ENCODE measurements around the gene PACSIN1. TPM values are rescaled to one million over a fixed set of nuclear protein-coding genes. Genes with fewer than 3 reads are reported as not detected.

The PACSIN1 gene
- total RNA-seq, 1 experiment from 2014 or later: not detected

- H3K9me3 ChIP-seq (replicated peaks): no peaks in the 10 kb centered on the region
- no peak overlapping the region for H3K27ac ChIP-seq
- H3K36me3 ChIP-seq: no peaks in the 10 kb centered on the region
- no peak overlapping the region for H3K4me3 ChIP-seq
- no peaks in the 10 kb centered on the region for H3K4me1 ChIP-seq
- no peak for DNase-seq
- H3K27me3 ChIP-seq: 0 out of 2 replicates have a peak, but pooled peaks cover 3% of the 10 kb centered on the region
These were observed 102.7 kb downstream of the PACSIN1 start for GRCh38 chr6:34568341-34569201.

- DNase-seq: no peak
- Histone ChIP-seq H3K27me3 (0 out of 2 replicates have a peak, but pooled peaks cover 3% of the 10 kb centered on the region), H3K9me3 (replicated peaks) (no peaks in the 10 kb centered on the region), H3K27ac (no peak overlapping the region), H3K4me3 (no peak overlapping the region), H3K4me1 (no peaks in the 10 kb centered on the region), H3K36me3 (no peaks in the 10 kb centered on the region)
These were observed 103.6 kb downstream of the PACSIN1 start for GRCh38 chr6:34569361-34569973.

GRCh38 chr6:34570066-34570833, 104.4 kb downstream of the PACSIN1 start:
- 0 out of 2 replicates have a peak, but pooled peaks cover 2% of the 10 kb centered on the region for H3K27me3 ChIP-seq
- DNase-seq: no peak

GRCh38 chr6:34571388-34571787, 105.5 kb downstream of the PACSIN1 start:
- Histone ChIP-seq H3K27me3 (no peaks in the 10 kb centered on the region), H3K4me3 (no peak overlapping the region), H3K4me1 (no peaks in the 10 kb centered on the region), H3K27ac (no peak overlapping the region), H3K36me3 (no peaks in the 10 kb centered on the region), H3K9me3 (replicated peaks) (no peaks in the 10 kb centered on the region)
- no peak for DNase-seq

More at GRCh38 chr6:34570066-34570833, 104.4 kb downstream of the PACSIN1 start:
- H3K9me3 ChIP-seq (replicated peaks): no peaks in the 10 kb centered on the region
- H3K4me1 ChIP-seq: no peaks in the 10 kb centered on the region
- no peak overlapping the region for H3K27ac ChIP-seq
- no peak overlapping the region for H3K4me3 ChIP-seq
- H3K36me3 ChIP-seq: no peaks in the 10 kb centered on the region

- H3K27ac ChIP-seq: no peak overlapping the region
- DNase-seq: no peak
- no peaks in the 10 kb centered on the region for H3K36me3 ChIP-seq
- H3K4me1 ChIP-seq: no peaks in the 10 kb centered on the region
- H3K9me3 ChIP-seq (replicated peaks): no peaks in the 10 kb centered on the region
- no peak overlapping the region for H3K4me3 ChIP-seq
- H3K27me3 ChIP-seq: no peaks in the 10 kb centered on the region
These were observed 106.1 kb downstream of the PACSIN1 start for GRCh38 chr6:34572021-34572420.

- Histone ChIP-seq H3K36me3 (no peaks in the 10 kb centered on the region), H3K27ac (no peak overlapping the region), H3K4me3 (no peak overlapping the region), H3K27me3 (no peaks in the 10 kb centered on the region), H3K9me3 (replicated peaks) (no peaks in the 10 kb centered on the region), H3K4me1 (no peaks in the 10 kb centered on the region)
- no peak for DNase-seq
These were observed 106.7 kb downstream of the PACSIN1 start for GRCh38 chr6:34572585-34572984.

GRCh38 chr6:34573567-34574183, 107.8 kb downstream of the PACSIN1 start:
- no peaks in the 10 kb centered on the region for H3K36me3 ChIP-seq
- DNase-seq: no peak
- no peaks in the 10 kb centered on the region for H3K4me1 ChIP-seq
- no peaks in the 10 kb centered on the region for H3K9me3 ChIP-seq (replicated peaks)
- no peaks in the 10 kb centered on the region for H3K27me3 ChIP-seq
- no peak overlapping the region for H3K27ac ChIP-seq
- H3K4me3 ChIP-seq: no peak overlapping the region

GRCh38 chr6:34574647-34575293, 108.9 kb downstream of the PACSIN1 start:
- no peak for DNase-seq
- H3K36me3 ChIP-seq: no peaks in the 10 kb centered on the region
- no peaks in the 10 kb centered on the region for H3K4me1 ChIP-seq
- H3K27me3 ChIP-seq: no peaks in the 10 kb centered on the region
- H3K27ac ChIP-seq: no peak overlapping the region
- no peak overlapping the region for H3K4me3 ChIP-seq
- H3K9me3 ChIP-seq (replicated peaks): no peaks in the 10 kb centered on the region

GRCh38 chr6:34575326-34575725, 109.5 kb downstream of the PACSIN1 start:
- Histone ChIP-seq H3K4me1 (no peaks in the 10 kb centered on the region), H3K9me3 (replicated peaks) (no peaks in the 10 kb centered on the region), H3K27me3 (no peaks in the 10 kb centered on the region), H3K4me3 (no peak overlapping the region), H3K27ac (no peak overlapping the region), H3K36me3 (no peaks in the 10 kb centered on the region)
- DNase-seq: no peak

- Histone ChIP-seq H3K4me1 (no peaks in the 10 kb centered on the region), H3K27me3 (no peaks in the 10 kb centered on the region), H3K9me3 (replicated peaks) (no peaks in the 10 kb centered on the region), H3K36me3 (no peaks in the 10 kb centered on the region), H3K4me3 (no peak overlapping the region), H3K27ac (no peak overlapping the region)
- no peak for DNase-seq
These were observed 110.5 kb downstream of the PACSIN1 start for GRCh38 chr6:34576286-34576955.

- no peaks in the 10 kb centered on the region for H3K9me3 ChIP-seq (replicated peaks)
- no peak overlapping the region for H3K27ac ChIP-seq
- no peak for DNase-seq
- H3K4me3 ChIP-seq: no peak overlapping the region
- H3K4me1 ChIP-seq: no peaks in the 10 kb centered on the region
- H3K27me3 ChIP-seq: no peaks in the 10 kb centered on the region
- no peaks in the 10 kb centered on the region for H3K36me3 ChIP-seq
These were observed 112.8 kb downstream of the PACSIN1 start for GRCh38 chr6:34578445-34579262.

GRCh38 chr6:34580707-34581560, 115.1 kb downstream of the PACSIN1 start:
- Histone ChIP-seq H3K27ac (no peak overlapping the region), H3K36me3 (no peaks in the 10 kb centered on the region), H3K4me3 (no peak overlapping the region), H3K4me1 (no peaks in the 10 kb centered on the region), H3K9me3 (replicated peaks) (no peaks in the 10 kb centered on the region), H3K27me3 (no peaks in the 10 kb centered on the region)
- no peak for DNase-seq
